K562 (cell line): ENCODE data around the gene PDCD7. TPM values are rescaled to one million over a fixed set of nuclear protein-coding genes. Genes with fewer than 3 reads are reported as not detected.

Experiments
- ATAC-seq: fragments of 200-7000 bp; cut with Tn5 transposase; 3 replicates; pipeline ENCODE4 v1.9.1; 2020; ENCODE audit warnings: moderate library complexity
- BruUV-seq: library from RNA; stranded (reverse); fragments of 400-500 nt; replicated peaks from 2 replicates; lab custom pipeline; 2021; lab: Mats Ljungman, UMichigan
- CTCF ChIA-PET: fragments of 300-600 bp; formaldehyde crosslinking; extraction: SDS; loops from one replicate; lab custom pipeline; 2021; ENCODE audit warnings: low intra/inter-chr PET ratio; lab: Yijun Ruan, JAX
- POLR2A ChIA-PET: fragments of 300-600, 350-650 bp; sonication (Branson Sonifier 250); formaldehyde crosslinking; extraction: SDS; loops from one replicate; lab custom pipeline; 2021; ENCODE audit warnings: antibody characterized with exemption, inconsistent platforms; lab: Yijun Ruan, JAX
- DNase-seq, 4 experiments: peaks; one replicate each; pipeline versions ENCODE4 v3.0.0 to v3.0.0-alpha.2; 2011 to 2018; ENCODE audit warnings: low spot score in 3 of 4, mixed read lengths in 3 of 4; ENCODE audit errors: extremely low read depth in 1 of 4
- FAIRE-seq: peaks from 2 replicates; lab custom pipeline; 2011; peaks lifted over from hg19 to GRCh38; lab: Jason Lieb, UNC
- H2AFZ ChIP-seq: 2 replicates; pipeline ENCODE4 v1.6.0; 2011; ENCODE audit warnings: low read depth, low read length, control low read depth, inconsistent platforms
- H3K27ac ChIP-seq: fragments of 200-600 bp; 3 replicates; pipeline ENCODE4 v1.8.0; 2011; ENCODE audit warnings: low read depth, mild to moderate bottlenecking, control low read depth, inconsistent platforms, low read length, moderate library complexity, mixed read lengths; ENCODE audit errors: extremely low read depth
- H3K27me3 ChIP-seq, 2 experiments: fragments of 300-600 bp in 1 of 2; 2 replicates in 1 of 2; 3 replicates in 1 of 2; pipeline versions ENCODE4 v1.6.0 to v1.8.0; 2011; ENCODE audit warnings: inconsistent platforms in 2 of 2, low read length in 2 of 2, mild to moderate bottlenecking in 1 of 2, mixed read lengths in 1 of 2, moderate library complexity in 1 of 2; ENCODE audit not compliant: control insufficient read depth in 2 of 2, insufficient read depth in 2 of 2
- H3K36me3 ChIP-seq: fragments of 300-600 bp; 3 replicates; pipeline ENCODE4 v1.8.0; 2011; ENCODE audit warnings: mild to moderate bottlenecking, low read length, inconsistent platforms; ENCODE audit not compliant: control insufficient read depth, insufficient read depth
- H3K4me1 ChIP-seq, 2 experiments: fragments of 200-600 bp in 1 of 2; replicated peaks in 1 of 2; 2 replicates in 1 of 2; 3 replicates in 1 of 2; pipeline versions ENCODE4 v1.5.1 to v1.8.0; 2011; ENCODE audit warnings: inconsistent platforms in 2 of 2, low read length in 2 of 2, mild to moderate bottlenecking in 1 of 2, mixed read lengths in 1 of 2, moderate library complexity in 1 of 2; ENCODE audit not compliant: control insufficient read depth in 2 of 2, insufficient read depth in 2 of 2
- H3K4me2 ChIP-seq: 2 replicates; pipeline ENCODE4 v1.6.1; 2011; ENCODE audit warnings: low read length, control low read depth, inconsistent platforms, mixed read lengths; ENCODE audit not compliant: insufficient read depth
- H3K4me3 ChIP-seq: fragments of 200-600 bp; sonication (generic), shearing (Covaris generic); 2 replicates; pipeline ENCODE4 v1.5.1; 2016; ENCODE audit warnings: control low read depth, inconsistent platforms
- H3K79me2 ChIP-seq: fragments of 200-600 bp; 3 replicates; pipeline ENCODE4 v1.8.0; 2011; ENCODE audit warnings: low read length, inconsistent platforms; ENCODE audit not compliant: control insufficient read depth, insufficient read depth
- H3K9ac ChIP-seq, 2 experiments: 2 replicates each; pipeline versions ENCODE4 v1.6.0 to v1.6.1; 2011; ENCODE audit warnings: low read depth in 2 of 2, low read length in 2 of 2, control low read depth in 1 of 2, inconsistent platforms in 1 of 2, mild to moderate bottlenecking in 1 of 2, mixed read lengths in 1 of 2; ENCODE audit not compliant: insufficient read depth in 1 of 2
- H3K9me1 ChIP-seq: one replicate; pipeline ENCODE4 v1.6.0; 2011; ENCODE audit warnings: inconsistent platforms, mild to moderate bottlenecking, low read length, moderate library complexity; ENCODE audit not compliant: control insufficient read depth, insufficient read depth
- H3K9me3 ChIP-seq: replicated peaks from 2 replicates; pipeline ENCODE4 v1.5.1; 2011; ENCODE audit warnings: low read depth, low read length, inconsistent platforms; ENCODE audit not compliant: control insufficient read depth, insufficient read depth
- H4K20me1 ChIP-seq: replicated peaks from 2 replicates; pipeline ENCODE4 v1.6.1; 2011; ENCODE audit warnings: low read length, inconsistent platforms, mixed read lengths; ENCODE audit not compliant: control insufficient read depth, insufficient read depth
- HCFC1 ChIP-seq: IDR thresholded peaks from 2 replicates; pipeline ENCODE4 v1.6.1; 2012; ENCODE audit warnings: low read depth, low read length, improper control_type of control experiment
- MLLT1 ChIP-seq, 2 experiments: fragments of 450-650 bp; IDR thresholded peaks; 2 replicates each; pipeline ENCODE4 v1.6.1; 2016
- MXI1 ChIP-seq: IDR thresholded peaks from 2 replicates; pipeline ENCODE4 v1.6.1; 2011; ENCODE audit warnings: low read depth, mild to moderate bottlenecking, improper control_type of control experiment, low read length
- NKRF ChIP-seq: fragments of 450-650 bp; IDR thresholded peaks from 2 replicates; pipeline ENCODE4 v1.6.1; 2016; ENCODE audit warnings: borderline replicate concordance
- NRF1 ChIP-seq, 2 experiments: fragments of 450-650 bp; IDR thresholded peaks in 1 of 2; conservative IDR thresholded peaks in 1 of 2; 2 replicates each; pipeline ENCODE4 v1.6.1; 2014; ENCODE audit warnings: mild to moderate bottlenecking in 2 of 2
- PCBP2 ChIP-seq: fragments of 200-400 bp; formaldehyde crosslinking; IDR thresholded peaks from 2 replicates; pipeline ENCODE4 v1.6.1; 2018; ENCODE audit warnings: low read length, low read depth, mild to moderate bottlenecking, moderate library complexity; ENCODE audit not compliant: poor library complexity, severe bottlenecking
- REST ChIP-seq, 2 experiments: fragments of 450-650 bp; formaldehyde crosslinking in 1 of 2; IDR thresholded peaks; 2 replicates each; pipeline versions ENCODE4 v1.4.0 to v1.6.1; 2014 to 2020; ENCODE audit warnings: mild to moderate bottlenecking in 2 of 2, borderline replicate concordance in 1 of 2, low read depth in 1 of 2
- ZNF232 ChIP-seq: sonication (generic); formaldehyde crosslinking; IDR thresholded peaks from 2 replicates; pipeline ENCODE4 v1.8.0; 2022; ENCODE audit warnings: mild to moderate bottlenecking, missing genetic modification reagents
- ZNF551 ChIP-seq: fragments of 250-450 bp; sonication (Bioruptor Pico); IDR thresholded peaks from 2 replicates; pipeline ENCODE4 v1.5.0; 2021; ENCODE audit warnings: mild to moderate bottlenecking, moderate library complexity
- WGBS: fragments of 100-300 bp; shearing (Covaris generic); methylation state at CpG from one replicate; pipeline ENCODE4 v1.1.6; 2016; ENCODE audit warnings: low coverage, mixed read lengths; ENCODE audit not compliant: insufficient coverage; ENCODE audit errors: missing lambda C conversion rate; 5-methylcytosine and 5-hydroxymethylcytosine counted together
- in situ Hi-C: fragments of 300-500 bp; cut with MboI; formaldehyde crosslinking; loops from 4 replicates; pipeline ENCODE4 v1.15.0; 2018; ENCODE audit warnings: inconsistent platforms, mixed read lengths
- intact Hi-C: fragments of 100-400 bp; cut with micrococcal nuclease; formaldehyde crosslinking; loops from 2 replicates; pipeline ENCODE4 v1.14.2; 2022
- polyA plus RNA-seq, 8 experiments: library from polyadenylated mRNA; depleted of rRNA in 4 of 8; stranded (reverse) in 5 of 8; unstranded in 3 of 8; fragments of >200 nt; fragmentation: Nextera tagmentation in 2 of 8; fragmentation: Illumina TruSeq in 1 of 8; extraction: Ambion mirVana in 2 of 8; extraction: Trizol in 1 of 8; gene quantifications; 2 replicates each; pipeline versions ENCODE4 v1.2.1 to v1.2.3, GENCODE V29; 2011 to 2014; ENCODE audit warnings: inconsistent platforms in 1 of 8, missing spikeins in 1 of 8
- total RNA-seq, 7 experiments: library from RNA; depleted of rRNA in 6 of 7; stranded (reverse); fragments of >200 nt in 6 of 7; fragmentation: Illumina TruSeq in 2 of 7; extraction: Trizol in 2 of 7; gene quantifications; 2 replicates each; pipeline versions ENCODE4 v1.2.1 to v1.2.3, GENCODE V29; 2011 to 2021; ENCODE audit warnings: low replicate concordance in 1 of 7

PDCD7 gene
- total and polyA plus RNA-seq, 9 of the 15 experiments (the other 6 are each of a cell fraction or from before 2014, with no cell fraction given): 11.8 to 30.2 (median 18.8) TPM

- BruUV-seq: no TSS peak
- H3K9me3 ChIP-seq: no peaks in the 10 kb centered on the region
- no peaks in the 10 kb centered on the region for H4K20me1 ChIP-seq
- H3K4me3 ChIP-seq: no peak overlapping the region
- no peaks in the 10 kb centered on the region for H3K9me1 ChIP-seq
- H3K4me2 ChIP-seq: no peak overlapping the region
- intact Hi-C loops: no loop called here
- no peak for FAIRE-seq
- in situ Hi-C loops: no loop called here
- ChIA-PET POLR2A (interaction anchor here (0.6 to 1.4 kb wide), 4 partner anchors 9 to 210 kb away, joined by 3 to 4 read pairs (median 3); partner anchors contain the start of gene RNU5B-1), CTCF (no interaction called here)
- no peaks in the 10 kb centered on the region; a peak in 2 of 5 replicates for H3K27me3 ChIP-seq
- no peak for DNase-seq
- no peak overlapping the region for H3K27ac ChIP-seq
- H3K79me2 ChIP-seq: no peaks in the 10 kb centered on the region
- H3K4me1 ChIP-seq: peaks cover 0 to 5% of the 10 kb centered on the region in 2 experiments; a peak in 1 of 5 replicates
- no peak overlapping the region for H2AFZ ChIP-seq
- peak overlapping the region in 1 of 2 experiments; percentile 33; a peak in 1 of 4 replicates for H3K9ac ChIP-seq
- peak; percentile 35; the same call in 1 of the 3 replicates for ATAC-seq
- peaks cover 15% of the 10 kb centered on the region; the same call in 2 of the 3 replicates for H3K36me3 ChIP-seq
- WGBS: 31% methylated on average over 5 of the region's 5 CpGs
- TF ChIP-seq PCBP2 (no peak), HCFC1 (no peak), ZNF551 (CRISPR knock-in tag) (no peak), NKRF (no peak), ZNF232 (CRISPR knock-in tag) (no peak), REST (IDR thresholded peaks at IDR 0.05; ENCODE audit: borderline replicate concordance) (no peak), REST (CRISPR knock-in tag; IDR thresholded peaks at IDR 0.05; ENCODE audit: low read depth) (no peak), MLLT1 (IDR thresholded peaks at IDR 0.05) (no peak), MXI1 (no peak), NRF1 (conservative IDR thresholded peaks at IDR 0.05 in 1 of 2, IDR thresholded peaks at IDR 0.05 in 1 of 2) (no peak)
These were observed 38.4 kb downstream of the PDCD7 start for GRCh38 chr15:65095011-65095746.
